H9 (cell line): ENCODE data around the gene OAS1. TPM values are rescaled to one million over a fixed set of nuclear protein-coding genes. Genes with fewer than 3 reads are reported as not detected.

Experiments used
- DNase-seq: peaks from one replicate; pipeline ENCODE4 v3.0.0-alpha.2; 2017
- H2AFZ ChIP-seq: one replicate; pipeline ENCODE4 v1.6.1; 2013; ENCODE audit warnings: mild to moderate bottlenecking, low read length, control low read depth, moderate library complexity
- H2AK5ac ChIP-seq: 2 replicates; pipeline ENCODE4 v1.6.1; 2013; ENCODE audit warnings: low read length, control low read depth, mixed read lengths; ENCODE audit not compliant: insufficient read length
- H2BK120ac ChIP-seq: one replicate; pipeline ENCODE4 v1.6.1; 2013; ENCODE audit warnings: low read depth, mild to moderate bottlenecking, low read length, control low read depth, inconsistent platforms; ENCODE audit not compliant: poor library complexity, severe bottlenecking
- H2BK12ac ChIP-seq: 2 replicates; pipeline ENCODE4 v1.6.1; 2013; ENCODE audit warnings: low read length, control low read depth, mixed read lengths, low read depth; ENCODE audit not compliant: insufficient read length
- H2BK15ac ChIP-seq: 2 replicates; pipeline ENCODE4 v1.6.1; 2013; ENCODE audit warnings: low read depth, low read length, control low read depth
- H2BK20ac ChIP-seq: one replicate; pipeline ENCODE4 v1.6.1; 2013; ENCODE audit warnings: low read depth, mild to moderate bottlenecking, low read length, control low read depth, inconsistent platforms; ENCODE audit not compliant: poor library complexity, severe bottlenecking
- H2BK5ac ChIP-seq: 2 replicates; pipeline ENCODE4 v1.6.1; 2013; ENCODE audit warnings: low read length, control low read depth, mixed read lengths; ENCODE audit not compliant: insufficient read length
- H3K14ac ChIP-seq: 2 replicates; pipeline ENCODE4 v1.6.1; 2013; ENCODE audit warnings: low read length, control low read depth; ENCODE audit not compliant: insufficient read depth
- H3K18ac ChIP-seq: 2 replicates; pipeline ENCODE4 v1.6.1; 2013; ENCODE audit warnings: low read depth, mild to moderate bottlenecking, mixed read lengths, low read length, control low read depth; ENCODE audit not compliant: insufficient read length
- H3K23ac ChIP-seq: 2 replicates; pipeline ENCODE4 v1.6.1; 2013; ENCODE audit warnings: low read length, control low read depth, mixed read lengths, low read depth; ENCODE audit not compliant: insufficient read length
- H3K23me2 ChIP-seq: 2 replicates; pipeline ENCODE4 v1.6.1; 2013; ENCODE audit warnings: low read depth, mild to moderate bottlenecking, mixed read lengths, low read length, control low read depth; ENCODE audit not compliant: insufficient read length, poor library complexity, severe bottlenecking
- H3K27ac ChIP-seq: 2 replicates; pipeline ENCODE4 v1.5.1; 2013; ENCODE audit warnings: low read length, control low read depth, mixed read lengths, low read depth; ENCODE audit not compliant: insufficient read length
- H3K27me3 ChIP-seq: 2 replicates; pipeline ENCODE4 v1.6.1; 2013; ENCODE audit warnings: low read length, control low read depth, inconsistent platforms; ENCODE audit not compliant: insufficient read depth
- H3K4ac ChIP-seq: 2 replicates; pipeline ENCODE4 v1.6.1; 2013; ENCODE audit warnings: low read depth, mild to moderate bottlenecking, control low read depth, inconsistent platforms, low read length, moderate library complexity
- H3K4me1 ChIP-seq: 2 replicates; pipeline ENCODE4 v1.6.1; 2013; ENCODE audit warnings: low read length, control low read depth, inconsistent platforms; ENCODE audit not compliant: insufficient read depth
- H3K4me2 ChIP-seq: 2 replicates; pipeline ENCODE4 v1.6.1; 2013; ENCODE audit warnings: low read length, control low read depth, mixed read lengths; ENCODE audit not compliant: insufficient read length, insufficient read depth
- H3K56ac ChIP-seq: 2 replicates; pipeline ENCODE4 v1.6.1; 2013; ENCODE audit warnings: low read depth, mild to moderate bottlenecking, mixed read lengths, low read length, control low read depth; ENCODE audit not compliant: insufficient read length
- H3K79me1 ChIP-seq: 2 replicates; pipeline ENCODE4 v1.6.1; 2013; ENCODE audit warnings: low read depth, mild to moderate bottlenecking, moderate library complexity, low read length, control low read depth, inconsistent platforms; ENCODE audit not compliant: insufficient read depth, poor library complexity, severe bottlenecking
- H3K79me2 ChIP-seq: 2 replicates; pipeline ENCODE4 v1.6.1; 2013; ENCODE audit warnings: low read length, control low read depth, inconsistent platforms; ENCODE audit not compliant: insufficient read depth
- H3K9ac ChIP-seq: 2 replicates; pipeline ENCODE4 v1.6.1; 2013; ENCODE audit warnings: low read length, control low read depth, mixed read lengths; ENCODE audit not compliant: insufficient read length; ENCODE audit errors: extremely low read depth
- H3K9me3 ChIP-seq: one replicate; pipeline ENCODE4 v1.6.1; 2013; ENCODE audit warnings: low read depth, low read length, inconsistent platforms; ENCODE audit not compliant: control insufficient read depth
- H3T11ph ChIP-seq: one replicate; pipeline ENCODE4 v1.6.1; 2013; ENCODE audit warnings: mild to moderate bottlenecking, low read length, control low read depth, inconsistent platforms
- H4K20me1 ChIP-seq: one replicate; pipeline ENCODE4 v1.6.1; 2013; ENCODE audit not compliant: control insufficient read depth, insufficient read length, insufficient read depth
- H4K5ac ChIP-seq: 2 replicates; pipeline ENCODE4 v1.6.1; 2013; ENCODE audit warnings: low read depth, mild to moderate bottlenecking, mixed read lengths, low read length, control low read depth; ENCODE audit not compliant: insufficient read length
- H4K8ac ChIP-seq: replicated peaks from 2 replicates; pipeline ENCODE4 v1.6.1; 2013; ENCODE audit warnings: low read length, control low read depth, mixed read lengths, low read depth; ENCODE audit not compliant: insufficient read length
- H4K91ac ChIP-seq: 2 replicates; pipeline ENCODE4 v1.6.1; 2013; ENCODE audit warnings: low read depth, mild to moderate bottlenecking, moderate library complexity, mixed read lengths, low read length, control low read depth; ENCODE audit not compliant: insufficient read length
- H3K27ac Mint-ChIP-seq, 3 experiments: 2 replicates in 2 of 3; 3 replicates in 1 of 3; pipeline ENCODE4 v1.8.0; 2020 to 2021; ENCODE audit warnings: mixed read lengths in 3 of 3, mild to moderate bottlenecking in 1 of 3, moderate library complexity in 1 of 3
- H3K27me3 Mint-ChIP-seq: 2 replicates; pipeline ENCODE4 v1.8.0; 2021; ENCODE audit warnings: low read depth, mild to moderate bottlenecking, moderate library complexity, mixed read lengths
- H3K36me3 Mint-ChIP-seq, 3 experiments: 2 replicates in 2 of 3; 3 replicates in 1 of 3; pipeline ENCODE4 v1.8.0; 2020 to 2021; ENCODE audit warnings: low read depth in 3 of 3, mixed read lengths in 3 of 3; ENCODE audit not compliant: insufficient read depth in 1 of 3
- H3K4me1 Mint-ChIP-seq, 2 experiments: 2 replicates each; pipeline ENCODE4 v1.8.0; 2020; ENCODE audit warnings: mixed read lengths in 2 of 2
- H3K4me3 Mint-ChIP-seq, 2 experiments: 2 replicates in 1 of 2; 3 replicates in 1 of 2; pipeline ENCODE4 v1.8.0; 2020 to 2021; ENCODE audit warnings: mild to moderate bottlenecking in 2 of 2, mixed read lengths in 2 of 2, moderate library complexity in 1 of 2
- H3K9me3 Mint-ChIP-seq, 2 experiments: 2 replicates in 1 of 2; 3 replicates in 1 of 2; pipeline ENCODE4 v1.8.0; 2020; ENCODE audit warnings: mild to moderate bottlenecking in 2 of 2, mixed read lengths in 2 of 2, moderate library complexity in 1 of 2
- CTCF ChIP-seq: fragments of 200-600 bp; sonication (generic); conservative IDR thresholded peaks from 3 replicates; pipeline ENCODE4 v1.8.0; 2021; ENCODE audit warnings: antibody characterized with exemption, mild to moderate bottlenecking
- WGBS: extraction: QIAGEN DNeasy Blood & Tissue Kit; methylation state at CpG from one replicate; pipeline ENCODE4 v1.1.7; 2013; ENCODE audit warnings: missing lambda C conversion rate, low lambda C conversion rate, mixed read lengths; ENCODE audit not compliant: insufficient read length; ENCODE audit errors: extremely low coverage; 5-methylcytosine and 5-hydroxymethylcytosine counted together
- total RNA-seq: library from RNA; stranded (reverse); gene quantifications from 2 replicates; pipeline ENCODE4 v1.2.1, GENCODE V29; 2021

The OAS1 gene
- total RNA-seq, 1 experiment from 2014 or later, result not detected

DNA sequence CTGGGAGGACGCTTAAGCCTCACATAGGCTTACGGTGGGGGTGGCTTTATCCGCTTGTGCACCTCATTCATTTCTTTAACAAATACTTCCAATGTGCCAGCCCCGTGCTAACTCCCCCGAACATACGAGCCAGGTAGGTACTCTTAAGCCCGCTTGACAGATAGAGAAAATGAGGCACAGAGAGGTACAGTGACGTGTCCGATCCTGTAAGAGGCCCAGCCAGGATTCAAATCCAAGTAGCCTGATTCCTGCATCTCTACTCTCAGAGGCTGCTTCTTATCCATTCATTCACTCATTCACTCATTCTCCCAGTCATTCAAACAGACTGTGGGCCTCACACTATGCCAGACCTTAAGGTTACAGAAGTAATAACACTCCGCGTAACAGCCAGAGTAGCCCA is 32.0 kb downstream of the OAS1 start:
- H3K36me3 Mint-ChIP-seq, result no peaks in the 10 kb centered on the region
- no peak overlapping the region for H3K23ac ChIP-seq
- H3K4ac ChIP-seq, result no peak overlapping the region
- no peaks in the 10 kb centered on the region for H3K79me1 ChIP-seq
- TF ChIP-seq CTCF, result no peak
- peaks cover 3 to 17% of the 10 kb centered on the region in 2 experiments for H3K4me1 Mint-ChIP-seq
- H3K27me3 ChIP-seq, result no peaks in the 10 kb centered on the region; the same call in 1 of the 2 replicates
- WGBS, result no CpG with 5 or more reads among the region's 11 CpGs
- peaks cover 8% of the 10 kb centered on the region for H3K23me2 ChIP-seq
- no peak overlapping the region for H2BK15ac ChIP-seq
- H3T11ph ChIP-seq, result no peak overlapping the region
- H2BK5ac ChIP-seq, result no peak overlapping the region
- no peak overlapping the region for H2BK12ac ChIP-seq
- H3K27me3 Mint-ChIP-seq, result peaks cover 32% of the 10 kb centered on the region
- H3K4me3 Mint-ChIP-seq, result peak overlapping the region; percentile 54 to 66
- no peak overlapping the region for H3K56ac ChIP-seq
- H3K79me2 ChIP-seq, result no peaks in the 10 kb centered on the region
- peak overlapping the region; percentile 58 for H3K4me2 ChIP-seq
- no peak overlapping the region for H2AK5ac ChIP-seq
- H2BK120ac ChIP-seq, result no peak overlapping the region
- H3K9me3 ChIP-seq, result no peaks in the 10 kb centered on the region
- DNase-seq, result no peak
- H2BK20ac ChIP-seq, result no peak overlapping the region
- H3K9ac ChIP-seq, result no peak overlapping the region
- no peaks in the 10 kb centered on the region for H4K20me1 ChIP-seq
- no peak overlapping the region for H4K5ac ChIP-seq
- no peak overlapping the region for H3K27ac ChIP-seq
- no peaks in the 10 kb centered on the region; a peak in 1 of 5 replicates for H3K9me3 Mint-ChIP-seq
- H3K14ac ChIP-seq, result no peak overlapping the region
- H3K4me1 ChIP-seq, result no peaks in the 10 kb centered on the region
- no peak overlapping the region for H4K91ac ChIP-seq
- no peak overlapping the region for H3K18ac ChIP-seq
- H3K27ac Mint-ChIP-seq, result peak overlapping the region in 1 of 3 experiments; percentile 9; a peak in 1 of 7 replicates
- no peak overlapping the region for H2AFZ ChIP-seq
- no peak overlapping the region for H4K8ac ChIP-seq
